Mesodermal cell (in vitro differentiated cells): ENCODE measurements around the gene AOAH.

ENCODE experiments used
- H3K27ac ChIP-seq: 2 replicates; pipeline ENCODE4 v1.7.0; 2013; ENCODE audit warnings: mild to moderate bottlenecking, low read depth, low read length, moderate library complexity; ENCODE audit not compliant: severe bottlenecking
- H3K36me3 ChIP-seq: 2 replicates; pipeline ENCODE4 v1.7.1; 2013; ENCODE audit warnings: mild to moderate bottlenecking, low read length, moderate library complexity; ENCODE audit not compliant: control insufficient read depth, insufficient read depth
- H3K4me1 ChIP-seq: one replicate; pipeline ENCODE4 v1.7.1; 2013; ENCODE audit warnings: mild to moderate bottlenecking, low read length; ENCODE audit not compliant: insufficient read depth, control insufficient read depth, poor library complexity, severe bottlenecking
- H3K4me3 ChIP-seq: 2 replicates; pipeline ENCODE4 v1.7.0; 2013; ENCODE audit warnings: low read length, control low read depth, mild to moderate bottlenecking; ENCODE audit not compliant: insufficient read depth, poor library complexity, severe bottlenecking; ENCODE audit errors: extremely low read depth
- H3K9me3 ChIP-seq: 2 replicates; pipeline ENCODE4 v1.7.1; 2013; ENCODE audit warnings: mild to moderate bottlenecking, low read length, moderate library complexity; ENCODE audit not compliant: control insufficient read depth
- WGBS, 2 experiments: methylation state at CpG; one replicate each; pipeline ENCODE4 v1.1.5; 2013; ENCODE audit warnings: missing lambda C conversion rate in 2 of 2; ENCODE audit not compliant: insufficient coverage in 2 of 2; 5-methylcytosine and 5-hydroxymethylcytosine counted together

AOAH gene

GRCh38 chr7:36736899-36737211 lies 12.6 kb upstream of the AOAH start:
- Histone ChIP-seq H3K9me3 (no peaks in the 10 kb centered on the region), H3K27ac (no peak overlapping the region), H3K36me3 (no peaks in the 10 kb centered on the region), H3K4me1 (no peaks in the 10 kb centered on the region), H3K4me3 (no peak overlapping the region)
- 74 to 87% methylated on average over 4 to 5 of the region's 6 CpGs for WGBS, 2 experiments

- Histone ChIP-seq H3K4me1 (no peaks in the 10 kb centered on the region), H3K36me3 (no peaks in the 10 kb centered on the region), H3K4me3 (no peak overlapping the region), H3K9me3 (no peaks in the 10 kb centered on the region), H3K27ac (no peak overlapping the region)
- WGBS, 2 experiments = 92 to 95% methylated on average over 2 to 4 of the region's 4 CpGs
Measured at GRCh38 chr7:36736090-36736898, 12.0 kb upstream of the AOAH start.

GRCh38 chr7:36735172-36735571 lies 10.9 kb upstream of the AOAH start:
- H3K36me3 ChIP-seq = no peaks in the 10 kb centered on the region
- H3K4me1 ChIP-seq = no peaks in the 10 kb centered on the region
- no peak overlapping the region for H3K27ac ChIP-seq
- H3K4me3 ChIP-seq = no peak overlapping the region
- H3K9me3 ChIP-seq = no peaks in the 10 kb centered on the region
- WGBS, 2 experiments = 100% methylated on average over 1 of the region's 2 CpGs; no CpG with 5 or more reads in 1 of the 2 experiments

GRCh38 chr7:36734731-36735130 lies 10.4 kb upstream of the AOAH start:
- Histone ChIP-seq H3K4me3 (no peak overlapping the region), H3K27ac (no peak overlapping the region), H3K9me3 (no peaks in the 10 kb centered on the region), H3K4me1 (no peaks in the 10 kb centered on the region), H3K36me3 (no peaks in the 10 kb centered on the region)
- WGBS, 2 experiments = no CpG with 5 or more reads among the region's 3 CpGs

GRCh38 chr7:36733411-36733810 lies 9.1 kb upstream of the AOAH start:
- H3K4me1 ChIP-seq = no peaks in the 10 kb centered on the region
- 100% methylated on average over 1 to 2 of the region's 3 CpGs for WGBS, 2 experiments
- H3K4me3 ChIP-seq = no peak overlapping the region
- H3K27ac ChIP-seq = no peak overlapping the region
- H3K36me3 ChIP-seq = no peaks in the 10 kb centered on the region
- peaks cover 3% of the 10 kb centered on the region for H3K9me3 ChIP-seq

- Histone ChIP-seq H3K4me3 (no peak overlapping the region), H3K9me3 (peaks cover 3% of the 10 kb centered on the region), H3K27ac (no peak overlapping the region), H3K36me3 (no peaks in the 10 kb centered on the region), H3K4me1 (no peaks in the 10 kb centered on the region)
- 90% methylated on average over 1 of the region's 1 CpG; no CpG with 5 or more reads in 1 of the 2 experiments for WGBS, 2 experiments
Measured at GRCh38 chr7:36732806-36733205, 8.5 kb upstream of the AOAH start.

- Histone ChIP-seq H3K9me3 (peaks cover 3% of the 10 kb centered on the region), H3K4me1 (no peaks in the 10 kb centered on the region), H3K4me3 (no peak overlapping the region), H3K27ac (no peak overlapping the region), H3K36me3 (no peaks in the 10 kb centered on the region)
- 100% methylated on average over 1 of the region's 2 CpGs; no CpG with 5 or more reads in 1 of the 2 experiments for WGBS, 2 experiments
Measured at GRCh38 chr7:36730046-36730445, 5.8 kb upstream of the AOAH start.

- 75 to 100% methylated on average over 1 of the region's 2 CpGs for WGBS, 2 experiments
- Histone ChIP-seq H3K4me1 (no peaks in the 10 kb centered on the region), H3K4me3 (no peak overlapping the region)
Measured at GRCh38 chr7:36728143-36728542, 3.8 kb upstream of the AOAH start.

GRCh38 chr7:36726806-36727503 lies 2.7 kb upstream of the AOAH start:
- Histone ChIP-seq H3K36me3 (no peaks in the 10 kb centered on the region), H3K4me1 (no peaks in the 10 kb centered on the region), H3K27ac (no peak overlapping the region), H3K9me3 (peaks cover 3% of the 10 kb centered on the region), H3K4me3 (no peak overlapping the region)
- 88 to 100% methylated on average over 1 to 4 of the region's 4 CpGs for WGBS, 2 experiments

More at GRCh38 chr7:36728143-36728542, 3.8 kb upstream of the AOAH start:
- peaks cover 3% of the 10 kb centered on the region for H3K9me3 ChIP-seq
- no peak overlapping the region for H3K27ac ChIP-seq
- H3K36me3 ChIP-seq = no peaks in the 10 kb centered on the region

GRCh38 chr7:36726311-36726710 lies 2.0 kb upstream of the AOAH start:
- H3K4me3 ChIP-seq = no peak overlapping the region
- no peak overlapping the region for H3K27ac ChIP-seq
- no peaks in the 10 kb centered on the region for H3K36me3 ChIP-seq
- H3K4me1 ChIP-seq = no peaks in the 10 kb centered on the region
- H3K9me3 ChIP-seq = peaks cover 3% of the 10 kb centered on the region
- WGBS, 2 experiments = 94 to 96% methylated on average over 5 to 7 of the region's 7 CpGs

GRCh38 chr7:36724996-36725395 lies 702 bp upstream of the AOAH start:
- 100% methylated on average over 1 of the region's 2 CpGs; no CpG with 5 or more reads in 1 of the 2 experiments for WGBS, 2 experiments
- no peaks in the 10 kb centered on the region for H3K4me1 ChIP-seq

More at GRCh38 chr7:36724996-36725395, 702 bp upstream of the AOAH start:
- H3K27ac ChIP-seq = no peak overlapping the region
- peaks cover 3% of the 10 kb centered on the region for H3K9me3 ChIP-seq
- H3K4me3 ChIP-seq = no peak overlapping the region
- no peaks in the 10 kb centered on the region for H3K36me3 ChIP-seq
